GM23338 (cell line): Measurements from ENCODE around the gene ABCA13. TPM values are rescaled to one million over a fixed set of nuclear protein-coding genes. Genes with fewer than 3 reads are reported as not detected.

Source experiments
- ATAC-seq: fragments of 200-7000 bp; cut with Tn5 transposase; 3 replicates; pipeline ENCODE4 v1.9.1; 2020
- DNase-seq: peaks from one replicate; pipeline ENCODE4 v3.0.0-alpha.2; 2015; ENCODE audit warnings: low spot score
- H2AFZ ChIP-seq: fragments of 200-600 bp; sonication (generic); 2 replicates; pipeline ENCODE4 v1.8.0; 2016; ENCODE audit warnings: antibody characterized with exemption, mild to moderate bottlenecking, moderate library complexity
- H3F3A ChIP-seq: fragments of 200-600 bp; sonication (generic); replicated peaks from 2 replicates; pipeline ENCODE4 v1.8.0; 2017; ENCODE audit warnings: antibody characterized with exemption, mixed run types, low read depth
- H3K27ac ChIP-seq: fragments of 200-600 bp; sonication (generic); 2 replicates; pipeline ENCODE4 v1.6.1; 2016; ENCODE audit warnings: low read depth
- H3K27me3 ChIP-seq: fragments of 200-600 bp; sonication (generic); 2 replicates; pipeline ENCODE4 v1.8.0; 2016; ENCODE audit warnings: mild to moderate bottlenecking, mixed run types, moderate library complexity; ENCODE audit not compliant: insufficient read depth
- H3K36me3 ChIP-seq: fragments of 200-600 bp; sonication (generic); 2 replicates; pipeline ENCODE4 v1.8.0; 2016; ENCODE audit warnings: mild to moderate bottlenecking; ENCODE audit not compliant: insufficient read depth
- H3K4me1 ChIP-seq: fragments of 200-600 bp; sonication (generic); 2 replicates; pipeline ENCODE4 v1.8.0; 2016; ENCODE audit warnings: mild to moderate bottlenecking, moderate library complexity; ENCODE audit not compliant: insufficient read depth
- H3K4me2 ChIP-seq: fragments of 200-600 bp; sonication (generic); 2 replicates; pipeline ENCODE4 v1.7.1; 2017; ENCODE audit warnings: mixed run types
- H3K4me3 ChIP-seq: fragments of 200-600 bp; sonication (generic); 2 replicates; pipeline ENCODE4 v1.6.1; 2016; ENCODE audit warnings: mixed run types
- H3K79me2 ChIP-seq: fragments of 200-600 bp; sonication (generic); replicated peaks from 2 replicates; pipeline ENCODE4 v1.8.0; 2017; ENCODE audit warnings: mild to moderate bottlenecking; ENCODE audit not compliant: insufficient read depth
- H3K9me2 ChIP-seq: fragments of 200-600 bp; sonication (generic); 2 replicates; pipeline ENCODE4 v1.8.0; 2017; ENCODE audit not compliant: insufficient read depth
- H4K20me1 ChIP-seq: fragments of 200-600 bp; sonication (generic); replicated peaks from 2 replicates; pipeline ENCODE4 v1.8.0; 2017; ENCODE audit warnings: mild to moderate bottlenecking; ENCODE audit not compliant: insufficient read depth
- H3K27ac Mint-ChIP-seq: 2 replicates; pipeline ENCODE4 v1.8.0; 2020; ENCODE audit warnings: inconsistent platforms, mild to moderate bottlenecking, moderate library complexity, mixed read lengths
- H3K27me3 Mint-ChIP-seq: 3 replicates; pipeline ENCODE4 v1.8.0; 2022; ENCODE audit warnings: low read depth, mild to moderate bottlenecking, moderate library complexity, mixed read lengths, inconsistent platforms; ENCODE audit not compliant: insufficient read depth, poor library complexity
- H3K36me3 Mint-ChIP-seq: 3 replicates; pipeline ENCODE4 v1.8.0; 2021; ENCODE audit warnings: low read depth, mild to moderate bottlenecking, inconsistent platforms, moderate library complexity, mixed read lengths
- H3K4me1 Mint-ChIP-seq: 3 replicates; pipeline ENCODE4 v1.8.0; 2020; ENCODE audit warnings: mild to moderate bottlenecking, inconsistent platforms, mixed read lengths
- H3K4me3 Mint-ChIP-seq: 3 replicates; pipeline ENCODE4 v1.8.0; 2021; ENCODE audit warnings: moderate library complexity, mild to moderate bottlenecking, inconsistent platforms, mixed read lengths
- H3K9me3 Mint-ChIP-seq: 3 replicates; pipeline ENCODE4 v1.8.0; 2020; ENCODE audit warnings: moderate library complexity, mild to moderate bottlenecking, inconsistent platforms, mixed read lengths
- EZH2 ChIP-seq: fragments of 200-600 bp; sonication (generic); IDR thresholded peaks from one replicate; pipeline ENCODE4 v1.8.0; 2017; ENCODE audit warnings: antibody characterized with exemption, mild to moderate bottlenecking, low read depth; ENCODE audit not compliant: unreplicated experiment
- EZH2phosphoT487 ChIP-seq: fragments of 200-600 bp; sonication (generic); IDR thresholded peaks from one replicate; pipeline ENCODE4 v1.8.1; 2018; ENCODE audit warnings: antibody characterized with exemption; ENCODE audit not compliant: unreplicated experiment
- JUNB ChIP-seq: IDR thresholded peaks from one replicate; pipeline ENCODE4 v1.6.1; 2016; ENCODE audit warnings: antibody characterized with exemption; ENCODE audit not compliant: unreplicated experiment
- POLR2AphosphoS5 ChIP-seq: IDR thresholded peaks from 2 replicates; pipeline ENCODE4 v1.6.1; 2016; ENCODE audit warnings: antibody characterized with exemption, low read depth
- ZNF114 ChIP-seq: fragments of 250-450 bp; sonication (Bioruptor Pico); IDR thresholded peaks from 2 replicates; pipeline ENCODE4 v1.5.0; 2020; ENCODE audit warnings: mild to moderate bottlenecking, moderate library complexity
- ZNF331 ChIP-seq: fragments of 250-450 bp; sonication (Bioruptor Pico); IDR thresholded peaks from 2 replicates; pipeline ENCODE4 v1.5.0; 2020; ENCODE audit warnings: low read depth, mild to moderate bottlenecking, moderate library complexity
- polyA plus RNA-seq: library from polyadenylated mRNA; unstranded; fragments of >200 nt; fragmentation: Nextera tagmentation; extraction: Ambion mirVana; gene quantifications from 2 replicates; pipeline ENCODE4 v1.2.1, GENCODE V29; 2016
- total RNA-seq: library from RNA; depleted of rRNA; stranded (reverse); fragments of >200 nt; shearing (Covaris generic); gene quantifications from 2 replicates; pipeline ENCODE4 v1.2.3, GENCODE V29; 2014
- TF ChIP-seq, protein P1 (sequence below), 2 experiments: fragments of 200-600 bp in 1 of 2; sonication (generic) in 1 of 2; conservative IDR thresholded peaks; 2 replicates each; pipeline versions ENCODE4 v1.5.1 to v1.6.1; 2016 to 2017; ENCODE audit warnings: antibody characterized with exemption in 2 of 2, low read depth in 2 of 2, mild to moderate bottlenecking in 2 of 2, moderate library complexity in 1 of 2
- TF ChIP-seq, protein P2 (sequence below): IDR thresholded peaks from 2 replicates; pipeline ENCODE4 v1.6.1; 2016; ENCODE audit warnings: antibody characterized with exemption
- TF ChIP-seq, protein P3 (sequence below): fragments of 250-450 bp; sonication (Bioruptor Pico); IDR thresholded peaks from 2 replicates; pipeline ENCODE4 v1.5.0; 2020; ENCODE audit warnings: mild to moderate bottlenecking, moderate library complexity

The ABCA13 gene
- total and polyA plus RNA-seq, 2 experiments from 2014 or later: 0.21 TPM; not detected in 1

DNA sequence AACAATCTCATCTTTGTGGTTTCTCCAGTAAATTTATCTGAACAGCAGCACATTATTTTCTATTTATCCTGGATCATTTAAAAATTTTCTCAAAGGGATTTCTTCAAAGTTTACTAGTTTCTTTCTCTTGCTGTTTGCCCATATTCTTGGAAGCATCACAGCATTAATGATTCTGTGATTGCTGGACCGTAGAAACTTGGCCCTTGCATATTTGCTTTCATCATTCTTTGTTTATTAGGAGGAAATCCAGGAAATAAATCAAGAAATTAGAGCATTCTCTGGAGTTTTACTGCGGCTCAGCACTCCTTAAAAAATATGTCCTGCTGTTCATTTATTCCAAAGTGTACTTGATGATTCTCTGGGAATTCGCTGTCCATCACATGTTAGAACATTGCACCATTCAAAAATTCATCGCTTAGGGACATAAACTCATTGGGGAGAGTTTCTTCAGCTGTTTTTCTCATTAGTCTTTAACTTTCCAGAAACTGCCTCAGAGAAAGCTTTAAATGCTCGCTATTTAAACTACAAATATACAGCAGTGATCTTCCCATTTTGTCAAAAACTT, 489.1 kb downstream of the ABCA13 start:
- ATAC-seq (no peak), DNase-seq (no peak)
- TF ChIP-seq EZH2phosphoT487: no peak
- TF ChIP-seq, protein P1, sequence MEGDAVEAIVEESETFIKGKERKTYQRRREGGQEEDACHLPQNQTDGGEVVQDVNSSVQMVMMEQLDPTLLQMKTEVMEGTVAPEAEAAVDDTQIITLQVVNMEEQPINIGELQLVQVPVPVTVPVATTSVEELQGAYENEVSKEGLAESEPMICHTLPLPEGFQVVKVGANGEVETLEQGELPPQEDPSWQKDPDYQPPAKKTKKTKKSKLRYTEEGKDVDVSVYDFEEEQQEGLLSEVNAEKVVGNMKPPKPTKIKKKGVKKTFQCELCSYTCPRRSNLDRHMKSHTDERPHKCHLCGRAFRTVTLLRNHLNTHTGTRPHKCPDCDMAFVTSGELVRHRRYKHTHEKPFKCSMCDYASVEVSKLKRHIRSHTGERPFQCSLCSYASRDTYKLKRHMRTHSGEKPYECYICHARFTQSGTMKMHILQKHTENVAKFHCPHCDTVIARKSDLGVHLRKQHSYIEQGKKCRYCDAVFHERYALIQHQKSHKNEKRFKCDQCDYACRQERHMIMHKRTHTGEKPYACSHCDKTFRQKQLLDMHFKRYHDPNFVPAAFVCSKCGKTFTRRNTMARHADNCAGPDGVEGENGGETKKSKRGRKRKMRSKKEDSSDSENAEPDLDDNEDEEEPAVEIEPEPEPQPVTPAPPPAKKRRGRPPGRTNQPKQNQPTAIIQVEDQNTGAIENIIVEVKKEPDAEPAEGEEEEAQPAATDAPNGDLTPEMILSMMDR (conservative IDR thresholded peaks at IDR 0.05; ENCODE audit: low read depth in 2 of 2): no peak
- TF ChIP-seq, protein P2, sequence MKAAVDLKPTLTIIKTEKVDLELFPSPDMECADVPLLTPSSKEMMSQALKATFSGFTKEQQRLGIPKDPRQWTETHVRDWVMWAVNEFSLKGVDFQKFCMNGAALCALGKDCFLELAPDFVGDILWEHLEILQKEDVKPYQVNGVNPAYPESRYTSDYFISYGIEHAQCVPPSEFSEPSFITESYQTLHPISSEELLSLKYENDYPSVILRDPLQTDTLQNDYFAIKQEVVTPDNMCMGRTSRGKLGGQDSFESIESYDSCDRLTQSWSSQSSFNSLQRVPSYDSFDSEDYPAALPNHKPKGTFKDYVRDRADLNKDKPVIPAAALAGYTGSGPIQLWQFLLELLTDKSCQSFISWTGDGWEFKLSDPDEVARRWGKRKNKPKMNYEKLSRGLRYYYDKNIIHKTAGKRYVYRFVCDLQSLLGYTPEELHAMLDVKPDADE: no peak
- TF ChIP-seq ZNF114 (CRISPR knock-in tag): no peak
- TF ChIP-seq JUNB: no peak
- TF ChIP-seq EZH2: no peak
- TF ChIP-seq, protein P3, sequence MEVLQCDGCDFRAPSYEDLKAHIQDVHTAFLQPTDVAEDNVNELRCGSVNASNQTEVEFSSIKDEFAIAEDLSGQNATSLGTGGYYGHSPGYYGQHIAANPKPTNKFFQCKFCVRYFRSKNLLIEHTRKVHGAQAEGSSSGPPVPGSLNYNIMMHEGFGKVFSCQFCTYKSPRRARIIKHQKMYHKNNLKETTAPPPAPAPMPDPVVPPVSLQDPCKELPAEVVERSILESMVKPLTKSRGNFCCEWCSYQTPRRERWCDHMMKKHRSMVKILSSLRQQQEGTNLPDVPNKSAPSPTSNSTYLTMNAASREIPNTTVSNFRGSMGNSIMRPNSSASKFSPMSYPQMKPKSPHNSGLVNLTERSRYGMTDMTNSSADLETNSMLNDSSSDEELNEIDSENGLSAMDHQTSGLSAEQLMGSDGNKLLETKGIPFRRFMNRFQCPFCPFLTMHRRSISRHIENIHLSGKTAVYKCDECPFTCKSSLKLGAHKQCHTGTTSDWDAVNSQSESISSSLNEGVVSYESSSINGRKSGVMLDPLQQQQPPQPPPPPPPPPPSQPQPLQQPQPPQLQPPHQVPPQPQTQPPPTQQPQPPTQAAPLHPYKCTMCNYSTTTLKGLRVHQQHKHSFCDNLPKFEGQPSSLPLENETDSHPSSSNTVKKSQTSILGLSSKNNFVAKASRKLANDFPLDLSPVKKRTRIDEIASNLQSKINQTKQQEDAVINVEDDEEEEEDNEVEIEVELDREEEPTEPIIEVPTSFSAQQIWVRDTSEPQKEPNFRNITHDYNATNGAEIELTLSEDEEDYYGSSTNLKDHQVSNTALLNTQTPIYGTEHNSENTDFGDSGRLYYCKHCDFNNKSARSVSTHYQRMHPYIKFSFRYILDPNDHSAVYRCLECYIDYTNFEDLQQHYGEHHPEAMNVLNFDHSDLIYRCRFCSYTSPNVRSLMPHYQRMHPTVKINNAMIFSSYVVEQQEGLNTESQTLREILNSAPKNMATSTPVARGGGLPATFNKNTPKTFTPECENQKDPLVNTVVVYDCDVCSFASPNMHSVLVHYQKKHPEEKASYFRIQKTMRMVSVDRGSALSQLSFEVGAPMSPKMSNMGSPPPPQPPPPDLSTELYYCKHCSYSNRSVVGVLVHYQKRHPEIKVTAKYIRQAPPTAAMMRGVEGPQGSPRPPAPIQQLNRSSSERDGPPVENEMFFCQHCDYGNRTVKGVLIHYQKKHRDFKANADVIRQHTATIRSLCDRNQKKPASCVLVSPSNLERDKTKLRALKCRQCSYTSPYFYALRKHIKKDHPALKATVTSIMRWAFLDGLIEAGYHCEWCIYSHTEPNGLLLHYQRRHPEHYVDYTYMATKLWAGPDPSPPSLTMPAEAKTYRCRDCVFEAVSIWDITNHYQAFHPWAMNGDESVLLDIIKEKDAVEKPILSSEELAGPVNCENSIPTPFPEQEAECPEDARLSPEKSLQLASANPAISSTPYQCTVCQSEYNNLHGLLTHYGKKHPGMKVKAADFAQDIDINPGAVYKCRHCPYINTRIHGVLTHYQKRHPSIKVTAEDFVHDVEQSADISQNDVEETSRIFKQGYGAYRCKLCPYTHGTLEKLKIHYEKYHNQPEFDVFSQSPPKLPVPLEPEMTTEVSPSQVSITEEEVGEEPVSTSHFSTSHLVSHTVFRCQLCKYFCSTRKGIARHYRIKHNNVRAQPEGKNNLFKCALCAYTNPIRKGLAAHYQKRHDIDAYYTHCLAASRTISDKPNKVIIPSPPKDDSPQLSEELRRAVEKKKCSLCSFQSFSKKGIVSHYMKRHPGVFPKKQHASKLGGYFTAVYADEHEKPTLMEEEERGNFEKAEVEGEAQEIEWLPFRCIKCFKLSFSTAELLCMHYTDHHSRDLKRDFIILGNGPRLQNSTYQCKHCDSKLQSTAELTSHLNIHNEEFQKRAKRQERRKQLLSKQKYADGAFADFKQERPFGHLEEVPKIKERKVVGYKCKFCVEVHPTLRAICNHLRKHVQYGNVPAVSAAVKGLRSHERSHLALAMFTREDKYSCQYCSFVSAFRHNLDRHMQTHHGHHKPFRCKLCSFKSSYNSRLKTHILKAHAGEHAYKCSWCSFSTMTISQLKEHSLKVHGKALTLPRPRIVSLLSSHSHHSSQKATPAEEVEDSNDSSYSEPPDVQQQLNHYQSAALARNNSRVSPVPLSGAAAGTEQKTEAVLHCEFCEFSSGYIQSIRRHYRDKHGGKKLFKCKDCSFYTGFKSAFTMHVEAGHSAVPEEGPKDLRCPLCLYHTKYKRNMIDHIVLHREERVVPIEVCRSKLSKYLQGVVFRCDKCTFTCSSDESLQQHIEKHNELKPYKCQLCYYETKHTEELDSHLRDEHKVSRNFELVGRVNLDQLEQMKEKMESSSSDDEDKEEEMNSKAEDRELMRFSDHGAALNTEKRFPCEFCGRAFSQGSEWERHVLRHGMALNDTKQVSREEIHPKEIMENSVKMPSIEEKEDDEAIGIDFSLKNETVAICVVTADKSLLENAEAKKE (CRISPR knock-in tag): no peak
- TF ChIP-seq ZNF331 (CRISPR knock-in tag): no peak
- TF ChIP-seq POLR2AphosphoS5: no peak
- Histone ChIP-seq H3K27me3 (no peaks in the 10 kb centered on the region), H2AFZ (no peak overlapping the region), H3K9me2 (peaks cover 27% of the 10 kb centered on the region), H3F3A (no peaks in the 10 kb centered on the region), H3K27ac (no peak overlapping the region), H3K36me3 (no peaks in the 10 kb centered on the region; the same call in 1 of the 2 replicates), H3K4me1 (no peaks in the 10 kb centered on the region), H4K20me1 (no peaks in the 10 kb centered on the region), H3K4me2 (no peak overlapping the region), H3K4me3 (no peak overlapping the region), H3K79me2 (no peaks in the 10 kb centered on the region)
- no peak overlapping the region for H3K4me3 Mint-ChIP-seq
- H3K9me3 Mint-ChIP-seq: no peaks in the 10 kb centered on the region; the same call in 2 of the 3 replicates
- no peak overlapping the region for H3K27ac Mint-ChIP-seq
- H3K27me3 Mint-ChIP-seq: no peaks in the 10 kb centered on the region
- no peaks in the 10 kb centered on the region for H3K4me1 Mint-ChIP-seq
- no peaks in the 10 kb centered on the region for H3K36me3 Mint-ChIP-seq
